Mesendoderm (in vitro differentiated cells): Measurements from ENCODE around the gene SUSD4.

Source experiments
- DNase-seq: peaks from one replicate; pipeline ENCODE4 v3.0.0; 2013
- H2AK5ac ChIP-seq: 2 replicates; pipeline ENCODE4 v1.6.1; 2013; ENCODE audit warnings: low read length, inconsistent platforms
- H2BK120ac ChIP-seq: 2 replicates; pipeline ENCODE4 v1.6.1; 2013; ENCODE audit warnings: low read depth, mild to moderate bottlenecking, low read length, moderate library complexity, mixed read lengths
- H2BK15ac ChIP-seq: replicated peaks from 2 replicates; pipeline ENCODE4 v1.6.1; 2013; ENCODE audit warnings: low read depth, mild to moderate bottlenecking, moderate library complexity
- H2BK5ac ChIP-seq: 2 replicates; pipeline ENCODE4 v1.6.1; 2013; ENCODE audit warnings: low read length, inconsistent platforms
- H3K18ac ChIP-seq: 2 replicates; pipeline ENCODE4 v1.6.1; 2013; ENCODE audit warnings: mild to moderate bottlenecking, low read length, mixed read lengths
- H3K23ac ChIP-seq: one replicate; pipeline ENCODE4 v1.6.1; 2013; ENCODE audit warnings: low read length
- H3K27ac ChIP-seq: 2 replicates; pipeline ENCODE4 v1.5.1; 2013; ENCODE audit warnings: low read depth, mild to moderate bottlenecking, inconsistent platforms, low read length, moderate library complexity
- H3K27me3 ChIP-seq: 2 replicates; pipeline ENCODE4 v1.6.1; 2013; ENCODE audit warnings: low read length, control low read depth, mild to moderate bottlenecking, inconsistent platforms; ENCODE audit not compliant: insufficient read depth, poor library complexity
- H3K36me3 ChIP-seq: 2 replicates; pipeline ENCODE4 v1.6.1; 2013; ENCODE audit warnings: low read length, inconsistent platforms; ENCODE audit not compliant: control insufficient read depth, insufficient read depth
- H3K4ac ChIP-seq: one replicate; pipeline ENCODE4 v1.6.1; 2013; ENCODE audit warnings: low read depth, mild to moderate bottlenecking, low read length, moderate library complexity
- H3K4me1 ChIP-seq: 2 replicates; pipeline ENCODE4 v1.6.1; 2013; ENCODE audit warnings: low read depth, low read length, inconsistent platforms; ENCODE audit not compliant: control insufficient read depth
- H3K4me2 ChIP-seq: 2 replicates; pipeline ENCODE4 v1.6.1; 2013; ENCODE audit warnings: low read length
- H3K4me3 ChIP-seq: 2 replicates; pipeline ENCODE4 v1.5.1; 2013; ENCODE audit warnings: mild to moderate bottlenecking, low read length
- H3K56ac ChIP-seq: one replicate; pipeline ENCODE4 v1.6.1; 2013; ENCODE audit warnings: low read length
- H3K79me1 ChIP-seq: 2 replicates; pipeline ENCODE4 v1.6.1; 2013; ENCODE audit warnings: low read length, inconsistent platforms
- H3K79me2 ChIP-seq: 2 replicates; pipeline ENCODE4 v1.6.1; 2013; ENCODE audit warnings: mild to moderate bottlenecking, low read length; ENCODE audit not compliant: control insufficient read depth, insufficient read depth
- H3K9ac ChIP-seq: 2 replicates; pipeline ENCODE4 v1.6.1; 2013; ENCODE audit warnings: low read length, inconsistent platforms
- H4K5ac ChIP-seq: one replicate; pipeline ENCODE4 v1.6.1; 2013; ENCODE audit warnings: low read length
- H4K8ac ChIP-seq: one replicate; pipeline ENCODE4 v1.6.1; 2013; ENCODE audit warnings: low read depth, mild to moderate bottlenecking, control low read depth, low read length, moderate library complexity
- WGBS: extraction: QIAGEN DNeasy Blood & Tissue Kit; methylation state at CpG from one replicate; pipeline ENCODE4 v1.1.7; 2013; ENCODE audit warnings: low lambda C conversion rate, missing lambda C conversion rate; ENCODE audit not compliant: insufficient coverage; ENCODE audit errors: extremely low coverage; 5-methylcytosine and 5-hydroxymethylcytosine counted together

The SUSD4 gene

DNA sequence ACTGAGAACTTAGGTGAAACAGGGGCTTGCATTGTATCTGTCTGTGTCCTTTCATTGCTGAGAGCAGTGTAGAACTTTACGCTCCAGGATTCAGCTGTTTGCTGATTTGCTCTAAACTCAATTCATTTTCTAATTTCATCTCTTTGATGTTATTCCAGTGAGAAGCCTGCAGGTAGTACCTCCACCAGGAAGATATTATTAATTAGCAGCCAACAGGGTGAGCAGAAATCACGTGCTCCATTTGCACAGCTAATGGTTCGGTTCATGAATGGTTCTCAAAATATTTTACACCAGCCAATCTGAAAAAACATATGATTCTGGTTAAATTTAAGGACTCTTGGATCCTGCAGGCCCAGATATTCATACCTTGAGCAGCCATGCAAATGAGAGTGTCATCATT lies 52.1 kb downstream of the SUSD4 start:
- no peak overlapping the region for H2BK15ac ChIP-seq
- no peak overlapping the region for H4K8ac ChIP-seq
- H3K4me2 ChIP-seq = no peak overlapping the region
- no peak overlapping the region for H3K4ac ChIP-seq
- DNase-seq = no peak
- H3K18ac ChIP-seq = no peak overlapping the region
- no peak overlapping the region for H2BK5ac ChIP-seq
- no peak overlapping the region for H3K23ac ChIP-seq
- no CpG with 5 or more reads among the region's 3 CpGs for WGBS
- H4K5ac ChIP-seq = no peak overlapping the region
- no peak overlapping the region for H2AK5ac ChIP-seq
- no peaks in the 10 kb centered on the region for H3K79me2 ChIP-seq
- H2BK120ac ChIP-seq = no peak overlapping the region
- no peak overlapping the region for H3K4me3 ChIP-seq
- no peaks in the 10 kb centered on the region for H3K4me1 ChIP-seq
- H3K36me3 ChIP-seq = no peaks in the 10 kb centered on the region
- no peak overlapping the region for H3K9ac ChIP-seq
- no peaks in the 10 kb centered on the region for H3K27me3 ChIP-seq
- H3K79me1 ChIP-seq = no peaks in the 10 kb centered on the region
- no peak overlapping the region for H3K56ac ChIP-seq
- H3K27ac ChIP-seq = no peak overlapping the region

DNA sequence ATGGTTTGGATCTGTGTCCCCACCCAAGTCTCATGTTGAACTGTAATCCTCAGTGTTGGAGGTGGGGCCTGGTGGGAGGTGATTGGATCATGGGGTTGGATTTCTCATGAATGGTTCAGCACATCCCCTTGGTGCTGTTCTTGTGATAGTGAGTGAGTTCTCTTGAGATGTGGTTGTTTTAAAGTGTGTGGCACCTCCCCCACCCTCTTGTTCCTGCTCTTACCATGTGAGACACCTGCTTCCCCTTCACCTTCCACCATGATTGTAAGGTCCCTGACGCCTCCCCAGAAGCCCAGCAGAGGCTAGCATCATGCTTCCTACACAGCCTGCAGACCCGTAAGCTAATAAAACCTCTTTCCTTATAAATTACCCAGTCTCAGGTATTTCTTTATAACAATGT lies 55.8 kb downstream of the SUSD4 start:
- H3K4me3 ChIP-seq = no peak overlapping the region
- no peaks in the 10 kb centered on the region for H3K79me2 ChIP-seq
- no peak for DNase-seq
- H3K18ac ChIP-seq = no peak overlapping the region
- H2BK15ac ChIP-seq = no peak overlapping the region
- no peak overlapping the region for H4K5ac ChIP-seq
- no CpG with 5 or more reads among the region's 2 CpGs for WGBS
- H3K4me2 ChIP-seq = no peak overlapping the region
- H2AK5ac ChIP-seq = no peak overlapping the region
- H3K27ac ChIP-seq = no peak overlapping the region
- H3K36me3 ChIP-seq = no peaks in the 10 kb centered on the region
- no peak overlapping the region for H3K4ac ChIP-seq
- H3K79me1 ChIP-seq = no peaks in the 10 kb centered on the region
- H4K8ac ChIP-seq = no peak overlapping the region
- no peaks in the 10 kb centered on the region for H3K4me1 ChIP-seq
- H3K56ac ChIP-seq = no peak overlapping the region
- H3K23ac ChIP-seq = no peak overlapping the region
- H2BK5ac ChIP-seq = no peak overlapping the region
- no peak overlapping the region for H3K9ac ChIP-seq
- H2BK120ac ChIP-seq = no peak overlapping the region
- H3K27me3 ChIP-seq = no peaks in the 10 kb centered on the region

DNA sequence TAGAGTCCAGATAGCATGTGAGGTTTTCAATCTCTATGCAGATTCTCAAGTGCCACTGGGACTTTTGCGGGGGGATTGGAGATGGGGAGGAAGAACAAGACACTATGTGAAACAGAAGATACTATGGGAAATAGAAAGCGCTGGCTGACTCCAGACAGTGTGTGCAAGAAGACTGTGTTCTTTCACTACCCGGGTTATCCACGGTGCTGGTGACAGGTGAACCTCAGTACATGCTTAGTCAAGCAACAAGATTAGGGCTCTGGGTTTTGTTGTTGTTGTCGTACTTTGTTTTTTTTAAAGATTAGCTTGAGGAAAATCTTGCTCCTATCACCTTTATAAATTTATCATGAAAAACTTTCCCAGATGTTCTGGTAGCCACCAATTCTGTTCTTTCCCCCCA lies 56.4 kb downstream of the SUSD4 start:
- WGBS = no CpG with 5 or more reads among the region's 5 CpGs
- no peak overlapping the region for H3K56ac ChIP-seq
- no peak overlapping the region for H2AK5ac ChIP-seq
- no peak overlapping the region for H3K9ac ChIP-seq
- no peak overlapping the region for H3K4me3 ChIP-seq
- no peaks in the 10 kb centered on the region for H3K27me3 ChIP-seq
- no peaks in the 10 kb centered on the region for H3K79me2 ChIP-seq
- no peaks in the 10 kb centered on the region for H3K4me1 ChIP-seq
- no peak overlapping the region for H3K4me2 ChIP-seq
- H2BK120ac ChIP-seq = no peak overlapping the region
- DNase-seq = no peak
- H3K79me1 ChIP-seq = no peaks in the 10 kb centered on the region
- no peak overlapping the region for H2BK5ac ChIP-seq
- no peak overlapping the region for H4K8ac ChIP-seq
- no peak overlapping the region for H2BK15ac ChIP-seq
- H3K36me3 ChIP-seq = no peaks in the 10 kb centered on the region
- no peak overlapping the region for H3K27ac ChIP-seq
- H3K23ac ChIP-seq = no peak overlapping the region
- no peak overlapping the region for H3K4ac ChIP-seq
- no peak overlapping the region for H4K5ac ChIP-seq
- no peak overlapping the region for H3K18ac ChIP-seq

DNA sequence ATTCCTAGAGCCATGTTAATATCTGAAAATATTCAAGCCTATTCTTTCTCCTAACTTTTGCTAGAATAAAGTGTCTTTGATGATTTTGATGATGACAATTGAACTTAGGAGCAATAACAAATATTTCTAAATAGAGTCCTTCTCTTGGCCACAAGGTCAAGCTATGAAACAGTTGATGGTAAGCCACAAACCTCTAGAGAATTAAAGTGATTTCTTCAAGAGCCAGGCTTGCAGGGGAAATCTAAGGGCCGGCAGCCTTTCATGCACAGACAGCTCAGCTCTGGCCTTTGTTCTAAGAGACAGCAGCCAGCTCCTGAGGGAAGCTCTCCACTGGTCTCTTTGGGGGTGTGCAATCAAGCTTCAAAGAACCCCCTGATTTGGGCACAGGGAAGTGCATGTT lies 59.0 kb downstream of the SUSD4 start:
- no peak overlapping the region for H2AK5ac ChIP-seq
- no peaks in the 10 kb centered on the region for H3K79me2 ChIP-seq
- no peak for DNase-seq
- H2BK5ac ChIP-seq = no peak overlapping the region
- H3K4ac ChIP-seq = no peak overlapping the region
- no peaks in the 10 kb centered on the region for H3K4me1 ChIP-seq
- no peaks in the 10 kb centered on the region for H3K79me1 ChIP-seq
- WGBS = no CpG with 5 or more reads among the region's 1 CpG
- no peak overlapping the region for H3K4me2 ChIP-seq
- H3K27me3 ChIP-seq = no peaks in the 10 kb centered on the region
- no peak overlapping the region for H3K4me3 ChIP-seq
- H3K9ac ChIP-seq = no peak overlapping the region
- H3K56ac ChIP-seq = no peak overlapping the region
- no peak overlapping the region for H3K23ac ChIP-seq
- no peak overlapping the region for H4K5ac ChIP-seq
- no peak overlapping the region for H3K18ac ChIP-seq
- H2BK120ac ChIP-seq = no peak overlapping the region
- H3K36me3 ChIP-seq = no peaks in the 10 kb centered on the region
- no peak overlapping the region for H3K27ac ChIP-seq
- H2BK15ac ChIP-seq = no peak overlapping the region
- no peak overlapping the region for H4K8ac ChIP-seq

DNA sequence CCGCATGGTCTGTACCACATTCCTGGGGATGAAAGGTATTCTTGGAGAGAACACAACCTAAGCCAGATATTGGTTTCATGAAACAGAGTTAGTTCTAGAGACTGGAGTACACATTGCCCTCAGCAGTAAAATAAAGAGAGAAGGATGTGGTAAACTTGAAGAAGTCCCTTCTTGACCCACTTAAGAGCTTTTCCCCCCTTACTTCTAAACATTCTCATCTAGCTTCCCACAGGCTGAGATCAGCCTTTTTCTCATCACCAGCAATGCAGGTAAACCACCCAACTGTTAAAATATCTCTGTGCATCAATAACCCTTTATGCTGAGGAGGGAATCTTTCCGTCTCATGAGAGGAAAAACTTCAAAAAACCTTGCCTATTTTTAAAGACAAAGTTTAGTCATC lies 62.6 kb downstream of the SUSD4 start:
- Histone ChIP-seq H3K79me2 (no peaks in the 10 kb centered on the region), H3K56ac (no peak overlapping the region), H3K27ac (no peak overlapping the region), H3K4ac (no peak overlapping the region), H2BK120ac (no peak overlapping the region), H3K18ac (no peak overlapping the region), H3K9ac (no peak overlapping the region), H4K5ac (no peak overlapping the region), H2BK5ac (no peak overlapping the region), H2AK5ac (no peak overlapping the region), H3K79me1 (no peaks in the 10 kb centered on the region), H3K36me3 (no peaks in the 10 kb centered on the region), H2BK15ac (no peak overlapping the region), H3K4me1 (no peaks in the 10 kb centered on the region), H3K4me2 (no peak overlapping the region), H4K8ac (no peak overlapping the region), H3K23ac (no peak overlapping the region), H3K4me3 (no peak overlapping the region), H3K27me3 (no peaks in the 10 kb centered on the region)
- DNase-seq = no peak
- WGBS = no CpG with 5 or more reads among the region's 2 CpGs

DNA sequence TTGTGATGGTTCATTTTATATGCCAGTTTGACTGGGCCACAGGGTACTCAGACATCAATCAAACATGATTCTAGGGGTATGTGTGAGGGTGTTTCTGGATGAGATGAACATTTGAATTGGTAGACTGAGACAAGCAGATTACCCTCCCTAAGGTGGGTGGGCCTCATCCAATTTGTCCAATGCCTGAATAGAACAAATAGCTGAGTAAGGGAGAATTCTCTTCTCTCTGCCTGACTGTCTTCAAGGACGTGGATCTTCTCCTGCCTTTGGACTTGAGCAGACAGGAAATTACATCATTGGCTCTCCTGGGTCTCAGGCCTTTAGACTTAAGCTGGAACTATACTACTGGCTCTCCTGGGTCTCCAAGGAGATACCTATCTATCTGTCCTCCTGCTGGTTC lies 64.4 kb downstream of the SUSD4 start:
- no peaks in the 10 kb centered on the region for H3K79me2 ChIP-seq
- H3K9ac ChIP-seq = no peak overlapping the region
- H3K36me3 ChIP-seq = no peaks in the 10 kb centered on the region
- no peak overlapping the region for H3K27ac ChIP-seq
- no peak overlapping the region for H2BK15ac ChIP-seq
- DNase-seq = no peak
- no peak overlapping the region for H3K23ac ChIP-seq
- H3K56ac ChIP-seq = no peak overlapping the region
- H3K4me1 ChIP-seq = no peaks in the 10 kb centered on the region
- H4K8ac ChIP-seq = no peak overlapping the region
- H3K4me2 ChIP-seq = no peak overlapping the region
- H2AK5ac ChIP-seq = no peak overlapping the region
- no CpG with 5 or more reads among the region's 1 CpG for WGBS
- H2BK120ac ChIP-seq = no peak overlapping the region
- H4K5ac ChIP-seq = no peak overlapping the region
- no peak overlapping the region for H3K4me3 ChIP-seq
- H2BK5ac ChIP-seq = no peak overlapping the region
- H3K27me3 ChIP-seq = no peaks in the 10 kb centered on the region
- H3K4ac ChIP-seq = no peak overlapping the region
- no peaks in the 10 kb centered on the region for H3K79me1 ChIP-seq
- H3K18ac ChIP-seq = no peak overlapping the region
